ENCODE measurements around the gene SRM.
"Not testable (repeated sequence)": the region's sequence is repeated elsewhere in the genome, so short reads cannot be mapped to it uniquely, and the experiment has no call there.

SRM gene

DNA sequence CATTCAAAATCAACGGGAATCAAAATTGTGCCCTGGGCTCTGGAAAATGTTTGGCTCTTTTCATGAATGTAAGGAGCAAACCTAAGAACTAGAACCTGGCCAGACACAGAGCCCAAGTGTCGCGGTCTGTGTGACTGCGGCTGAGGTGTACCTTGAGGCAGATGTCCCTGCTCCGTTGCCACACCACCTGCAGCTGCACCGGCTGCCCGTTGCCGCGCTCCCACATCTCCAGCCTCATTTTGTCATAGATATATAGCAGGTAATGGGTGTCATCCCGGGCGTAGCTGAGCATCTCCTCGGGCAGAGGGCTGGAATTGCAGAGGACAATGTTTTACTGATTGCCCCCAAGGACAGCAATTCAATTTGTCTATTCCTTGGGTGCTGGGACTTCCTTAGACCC lies 21.1 kb upstream of the SRM start:
- Histone ChIP-seq H3K4me3 (ENCODE audit: low read length) (no peak overlapping the region), H3K36me3 (ENCODE audit: insufficient read depth, low read length) (peaks cover 66% of the 10 kb centered on the region), H3K9me3 (ENCODE audit: insufficient read depth, low read depth, low read length) (no peaks in the 10 kb centered on the region), H3K27me3 (ENCODE audit: insufficient read depth, low read length) (no peaks in the 10 kb centered on the region), H3K9ac (ENCODE audit: low read depth, low read length) (no peak overlapping the region), H3K27ac (ENCODE audit: low read depth, low read length) (no peak overlapping the region), H3K4me1 (ENCODE audit: insufficient read depth, low read length) (no peaks in the 10 kb centered on the region)
- 94% methylated on average over 12 of the region's 12 CpGs for WGBS

DNA sequence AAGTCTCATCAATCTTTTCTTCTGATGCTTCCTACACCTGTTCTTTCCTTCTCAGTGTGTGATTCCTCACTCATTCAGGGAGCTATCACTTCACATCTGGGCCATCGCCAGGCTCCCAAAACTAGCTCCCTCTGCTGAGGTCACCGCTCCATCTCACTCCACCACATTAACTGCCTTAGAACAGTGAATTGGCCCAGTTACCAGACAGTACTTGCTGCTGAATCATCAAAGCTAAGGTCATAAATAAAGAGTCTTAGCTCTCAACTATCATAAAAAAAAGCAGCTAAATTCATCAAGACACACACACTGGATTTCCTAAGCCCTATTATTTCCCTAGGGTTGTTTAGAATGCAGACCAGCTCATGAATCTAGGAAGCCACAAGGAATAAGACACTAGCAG lies 18.8 kb upstream of the SRM start:
- peaks cover 87% of the 10 kb centered on the region for H3K36me3 ChIP-seq (ENCODE audit: insufficient read depth, low read length)
- no peaks in the 10 kb centered on the region for H3K4me1 ChIP-seq (ENCODE audit: insufficient read depth, low read length)
- no peak overlapping the region for H3K27ac ChIP-seq (ENCODE audit: low read depth, low read length)
- no peak overlapping the region for H3K4me3 ChIP-seq (ENCODE audit: low read length)
- H3K9ac ChIP-seq (ENCODE audit: low read depth, low read length): no peak overlapping the region
- no peaks in the 10 kb centered on the region for H3K27me3 ChIP-seq (ENCODE audit: insufficient read depth, low read length)
- H3K9me3 ChIP-seq (ENCODE audit: insufficient read depth, low read depth, low read length): no peaks in the 10 kb centered on the region
- 94% methylated on average over 2 of the region's 2 CpGs for WGBS

DNA sequence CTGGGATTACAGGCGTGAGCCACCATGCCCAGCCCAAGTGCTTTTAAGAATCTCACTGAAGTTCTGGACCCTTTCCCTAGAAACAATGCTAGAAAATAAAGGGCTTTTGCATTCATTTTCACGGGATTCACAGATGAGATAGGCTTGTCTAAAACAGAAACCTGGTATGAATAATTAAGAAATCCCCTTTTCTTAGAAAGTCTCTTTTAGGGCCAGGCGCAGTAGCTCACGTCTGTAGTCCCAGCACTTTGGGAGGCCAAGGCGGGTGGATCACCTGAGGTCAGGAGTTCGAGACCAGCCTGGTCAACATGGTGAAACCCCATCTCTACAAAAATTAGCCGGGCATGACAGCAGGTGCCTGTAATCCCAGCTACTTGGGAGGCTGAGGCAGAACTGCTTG lies 13.6 kb upstream of the SRM start:
- not testable (repeated sequence) for H3K4me1 ChIP-seq (ENCODE audit: insufficient read depth, low read length); H3K27ac ChIP-seq (ENCODE audit: low read depth, low read length); H3K9me3 ChIP-seq (ENCODE audit: insufficient read depth, low read depth, low read length); H3K9ac ChIP-seq (ENCODE audit: low read depth, low read length); H3K27me3 ChIP-seq (ENCODE audit: insufficient read depth, low read length); H3K4me3 ChIP-seq (ENCODE audit: low read length)
- peaks cover 95% of the 10 kb centered on the region for H3K36me3 ChIP-seq (ENCODE audit: insufficient read depth, low read length)
- 95% methylated on average over 7 of the region's 7 CpGs for WGBS

DNA sequence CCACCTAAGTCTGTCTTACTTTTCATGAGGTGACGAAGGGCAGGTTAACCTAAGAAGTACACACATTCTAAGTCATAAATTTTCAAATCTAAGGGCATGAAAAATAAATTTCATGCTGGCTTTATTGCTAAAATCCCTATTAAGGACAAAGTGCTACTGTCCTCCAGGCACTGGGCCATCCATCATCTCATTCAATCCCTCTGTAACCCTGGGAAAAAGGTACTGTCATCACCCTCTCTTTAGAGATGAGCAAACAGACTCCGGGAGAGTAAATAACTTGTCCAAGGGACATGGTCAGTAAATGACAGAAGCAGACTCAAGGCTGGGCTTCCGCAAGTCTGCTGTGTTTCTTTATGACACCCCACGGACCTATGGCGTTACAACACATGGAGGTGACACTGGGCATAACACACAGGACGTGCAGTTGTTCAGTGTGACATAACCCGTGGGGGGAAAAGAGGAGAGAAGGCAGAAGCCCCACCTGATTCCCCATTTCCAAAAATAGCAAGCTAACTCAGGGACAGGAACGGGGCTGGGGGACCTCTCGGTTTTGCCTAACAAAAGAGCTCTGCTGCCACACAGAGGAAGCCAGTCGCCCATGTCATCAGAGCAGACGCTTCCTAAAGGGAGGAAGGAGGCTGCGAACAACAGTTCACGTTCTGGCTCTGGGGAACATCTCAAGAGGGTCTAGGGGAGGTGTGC lies 12.5 kb upstream of the SRM start:
- Histone ChIP-seq H3K9me3 (ENCODE audit: insufficient read depth, low read depth, low read length) (no peaks in the 10 kb centered on the region), H3K4me1 (ENCODE audit: insufficient read depth, low read length) (no peaks in the 10 kb centered on the region), H3K36me3 (ENCODE audit: insufficient read depth, low read length) (peaks cover 97% of the 10 kb centered on the region), H3K27me3 (ENCODE audit: insufficient read depth, low read length) (no peaks in the 10 kb centered on the region), H3K9ac (ENCODE audit: low read depth, low read length) (no peak overlapping the region), H3K4me3 (ENCODE audit: low read length) (no peak overlapping the region), H3K27ac (ENCODE audit: low read depth, low read length) (no peak overlapping the region)
- 77% methylated on average over 13 of the region's 13 CpGs for WGBS

DNA sequence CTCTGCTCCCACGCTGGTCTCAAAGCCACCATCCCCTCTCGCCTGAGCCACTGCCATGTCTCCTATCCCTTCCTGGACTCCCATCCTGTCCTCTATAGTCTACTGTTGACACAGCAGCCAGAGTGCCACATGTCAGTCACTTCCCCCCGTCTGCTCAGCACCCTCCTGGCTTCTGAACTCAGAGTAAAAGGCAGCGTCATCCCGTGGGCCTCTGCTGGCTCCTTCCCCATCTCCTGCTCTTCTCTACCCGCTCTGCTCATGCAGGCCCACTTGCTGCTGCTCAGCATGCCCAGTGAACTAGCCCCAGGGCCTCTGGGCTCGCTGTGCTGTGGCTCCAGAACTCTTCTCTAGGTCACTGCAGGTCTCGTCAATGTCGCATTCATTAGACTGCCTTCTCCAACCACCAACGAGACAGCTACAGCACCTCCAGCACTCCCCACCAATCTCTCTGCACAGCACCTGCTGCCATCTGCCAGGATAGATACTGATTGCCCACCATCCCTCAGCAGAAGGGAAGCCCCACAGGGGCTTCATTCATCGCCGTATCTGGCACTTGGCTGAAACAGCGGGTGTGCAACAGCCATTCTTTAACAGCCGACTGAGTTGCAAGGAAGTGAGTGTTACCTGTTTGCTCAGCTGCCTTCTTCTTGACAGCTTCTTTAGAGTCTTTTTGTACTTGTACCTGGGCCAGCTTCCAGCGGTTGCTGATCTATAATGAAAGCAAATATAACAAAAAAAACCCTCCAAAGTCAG lies 11.8 kb upstream of the SRM start:
- no peak overlapping the region for H3K27ac ChIP-seq (ENCODE audit: low read depth, low read length)

DNA sequence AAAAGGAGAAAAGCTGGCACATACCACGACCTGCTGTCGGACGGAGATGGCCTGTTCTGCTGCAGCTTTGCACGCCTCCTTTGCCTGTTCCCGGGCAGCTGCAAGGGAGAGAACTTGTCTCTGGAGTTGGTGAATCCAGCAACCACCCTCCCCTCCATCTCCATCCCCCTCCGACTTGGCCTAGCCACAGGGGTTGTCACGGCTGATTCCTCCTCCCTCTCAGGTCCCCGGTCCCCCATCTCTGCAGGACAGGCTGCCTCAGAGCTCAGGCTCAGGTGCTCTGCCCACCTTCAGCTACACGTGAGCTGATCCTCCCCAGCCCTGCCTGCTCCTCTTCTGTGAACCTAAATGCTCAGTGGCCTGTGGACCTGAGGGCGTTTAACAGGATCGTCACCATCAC lies 11.1 kb upstream of the SRM start:
- H3K27ac ChIP-seq (ENCODE audit: low read depth, low read length): no peak overlapping the region
- WGBS: 95% methylated on average over 11 of the region's 11 CpGs
- H3K4me3 ChIP-seq (ENCODE audit: low read length): no peak overlapping the region
- H3K27me3 ChIP-seq (ENCODE audit: insufficient read depth, low read length): no peaks in the 10 kb centered on the region
- peaks cover 94% of the 10 kb centered on the region for H3K36me3 ChIP-seq (ENCODE audit: insufficient read depth, low read length)
- no peaks in the 10 kb centered on the region for H3K9me3 ChIP-seq (ENCODE audit: insufficient read depth, low read depth, low read length)
- H3K9ac ChIP-seq (ENCODE audit: low read depth, low read length): no peak overlapping the region
- H3K4me1 ChIP-seq (ENCODE audit: insufficient read depth, low read length): no peaks in the 10 kb centered on the region

More for the DNA sequence above, 11.8 kb upstream of the SRM start:
- no peaks in the 10 kb centered on the region for H3K4me1 ChIP-seq (ENCODE audit: insufficient read depth, low read length)
- H3K27me3 ChIP-seq (ENCODE audit: insufficient read depth, low read length): no peaks in the 10 kb centered on the region
- H3K4me3 ChIP-seq (ENCODE audit: low read length): no peak overlapping the region
- 92% methylated on average over 15 of the region's 15 CpGs for WGBS
- H3K36me3 ChIP-seq (ENCODE audit: insufficient read depth, low read length): peaks cover 94% of the 10 kb centered on the region
- H3K9ac ChIP-seq (ENCODE audit: low read depth, low read length): no peak overlapping the region
- no peaks in the 10 kb centered on the region for H3K9me3 ChIP-seq (ENCODE audit: insufficient read depth, low read depth, low read length)

DNA sequence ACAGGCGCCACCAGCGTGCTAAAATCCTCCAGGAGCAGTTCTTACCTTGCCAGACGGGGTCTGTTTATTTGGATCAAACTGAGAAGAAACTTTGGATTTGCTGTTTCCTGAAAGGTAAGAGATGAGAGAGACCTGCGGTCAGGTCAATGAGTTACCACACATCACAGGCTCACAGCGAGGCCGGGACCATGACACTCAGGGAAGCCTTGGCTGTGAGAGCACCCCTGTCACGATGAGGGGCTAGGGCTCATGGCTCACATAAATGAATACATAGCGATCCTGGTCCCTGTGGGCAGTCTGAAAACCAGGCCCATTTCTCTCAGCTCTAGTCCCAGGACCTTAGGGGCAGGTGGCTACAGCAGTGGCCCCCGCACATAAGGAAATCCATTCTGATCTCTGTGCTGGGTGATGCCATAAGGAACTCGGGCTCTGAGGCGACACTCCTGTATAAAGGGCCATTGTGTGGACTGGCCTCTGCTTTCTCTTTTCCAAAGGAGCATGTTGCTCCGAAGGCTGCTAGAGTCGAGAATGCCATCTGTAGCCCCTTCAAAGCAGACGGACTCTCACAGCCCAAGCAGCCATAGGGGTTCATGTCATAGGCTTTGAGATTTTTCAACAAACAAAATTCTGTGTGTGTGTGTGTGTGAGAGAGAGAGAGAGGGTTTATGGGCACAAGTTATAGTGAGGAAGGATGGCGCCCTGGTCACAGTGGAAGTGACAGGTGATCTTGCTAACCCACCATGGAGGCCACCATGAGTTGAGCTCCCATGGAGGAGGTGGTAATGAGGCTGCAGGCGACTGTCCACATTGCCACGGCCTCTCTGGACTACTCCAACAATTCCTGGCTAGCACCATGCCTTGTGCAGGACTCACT lies 9.0 kb upstream of the SRM start:
- 95% methylated on average over 17 of the region's 17 CpGs for WGBS
- H3K9me3 ChIP-seq (ENCODE audit: insufficient read depth, low read depth, low read length): no peaks in the 10 kb centered on the region
- H3K9ac ChIP-seq (ENCODE audit: low read depth, low read length): no peak overlapping the region
- no peaks in the 10 kb centered on the region for H3K27me3 ChIP-seq (ENCODE audit: insufficient read depth, low read length)
- H3K36me3 ChIP-seq (ENCODE audit: insufficient read depth, low read length): peaks cover 90% of the 10 kb centered on the region
- H3K4me3 ChIP-seq (ENCODE audit: low read length): no peak overlapping the region
- no peaks in the 10 kb centered on the region for H3K4me1 ChIP-seq (ENCODE audit: insufficient read depth, low read length)
- no peak overlapping the region for H3K27ac ChIP-seq (ENCODE audit: low read depth, low read length)

DNA sequence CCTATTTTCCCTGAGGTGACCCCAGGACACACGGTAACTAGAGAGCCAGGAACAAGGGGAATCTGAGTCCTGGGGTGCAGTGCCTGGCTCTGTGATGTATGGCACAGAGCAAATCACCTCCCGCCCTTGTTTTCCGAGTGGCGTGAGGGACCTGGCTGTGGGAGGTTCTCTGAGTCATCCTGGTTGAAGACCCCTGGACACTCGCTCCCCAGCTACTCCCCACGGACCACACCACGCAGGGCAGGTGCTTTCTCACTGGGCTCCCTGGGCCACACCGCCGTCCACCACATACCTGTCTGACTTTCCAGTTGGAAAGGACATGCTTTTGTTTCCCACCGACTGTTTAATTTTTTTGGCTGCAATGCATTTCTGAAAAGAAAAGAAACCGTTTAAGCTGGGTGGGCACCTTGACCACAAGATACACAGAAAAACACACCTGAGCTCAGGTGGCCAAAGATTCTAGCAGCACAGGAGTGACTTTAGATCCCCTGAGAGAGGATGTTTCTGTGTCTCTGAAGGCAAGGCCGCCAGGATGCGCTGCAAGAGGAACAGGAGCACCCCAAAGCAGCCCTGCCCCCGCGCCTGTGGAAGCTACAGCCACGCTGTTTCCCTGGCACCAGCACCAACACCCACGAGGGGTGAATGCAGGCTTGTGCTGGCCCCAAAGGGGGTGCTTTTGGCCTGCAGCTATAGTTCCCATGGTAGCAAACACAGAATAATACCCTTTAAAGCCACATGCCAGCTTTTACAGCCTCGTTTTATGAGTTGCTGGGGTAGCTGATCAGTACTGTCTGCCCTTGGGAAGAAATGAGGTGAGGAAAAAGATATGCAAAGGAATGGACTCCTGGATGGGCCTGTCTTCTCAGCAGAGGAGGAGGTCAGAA lies 8.1 kb upstream of the SRM start:
- Histone ChIP-seq H3K27me3 (ENCODE audit: insufficient read depth, low read length) (no peaks in the 10 kb centered on the region), H3K4me1 (ENCODE audit: insufficient read depth, low read length) (no peaks in the 10 kb centered on the region), H3K4me3 (ENCODE audit: low read length) (no peak overlapping the region), H3K27ac (ENCODE audit: low read depth, low read length) (no peak overlapping the region), H3K9me3 (ENCODE audit: insufficient read depth, low read depth, low read length) (no peaks in the 10 kb centered on the region), H3K9ac (ENCODE audit: low read depth, low read length) (no peak overlapping the region), H3K36me3 (ENCODE audit: insufficient read depth, low read length) (peaks cover 87% of the 10 kb centered on the region)
- 94% methylated on average over 18 of the region's 18 CpGs for WGBS

DNA sequence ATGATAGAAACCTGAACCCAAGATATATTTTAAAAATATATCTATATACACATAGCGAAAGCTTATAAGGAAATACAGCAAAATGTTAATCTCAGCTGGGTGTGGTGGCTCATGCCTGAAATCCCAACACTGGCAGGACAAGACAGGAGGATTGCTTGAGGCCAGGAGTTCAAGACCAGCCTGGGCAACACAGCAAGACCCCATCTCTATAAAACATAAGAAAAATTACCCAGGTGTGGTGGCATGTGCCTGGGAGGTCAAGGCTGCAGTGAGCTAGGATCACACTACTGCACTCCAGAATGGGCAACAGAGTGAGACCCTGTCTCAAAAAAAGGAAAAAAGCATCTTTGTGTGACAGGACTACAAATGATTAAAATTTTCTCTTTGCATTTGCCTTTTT lies 6.0 kb upstream of the SRM start:
- Histone ChIP-seq H3K9ac (ENCODE audit: low read depth, low read length) (no peak overlapping the region), H3K27me3 (ENCODE audit: insufficient read depth, low read length) (no peaks in the 10 kb centered on the region), H3K27ac (ENCODE audit: low read depth, low read length) (no peak overlapping the region), H3K36me3 (ENCODE audit: insufficient read depth, low read length) (peaks cover 69% of the 10 kb centered on the region), H3K9me3 (ENCODE audit: insufficient read depth, low read depth, low read length) (no peaks in the 10 kb centered on the region), H3K4me1 (ENCODE audit: insufficient read depth, low read length) (no peaks in the 10 kb centered on the region), H3K4me3 (ENCODE audit: low read length) (no peak overlapping the region)
- WGBS: 100% methylated on average over 1 of the region's 1 CpG

DNA sequence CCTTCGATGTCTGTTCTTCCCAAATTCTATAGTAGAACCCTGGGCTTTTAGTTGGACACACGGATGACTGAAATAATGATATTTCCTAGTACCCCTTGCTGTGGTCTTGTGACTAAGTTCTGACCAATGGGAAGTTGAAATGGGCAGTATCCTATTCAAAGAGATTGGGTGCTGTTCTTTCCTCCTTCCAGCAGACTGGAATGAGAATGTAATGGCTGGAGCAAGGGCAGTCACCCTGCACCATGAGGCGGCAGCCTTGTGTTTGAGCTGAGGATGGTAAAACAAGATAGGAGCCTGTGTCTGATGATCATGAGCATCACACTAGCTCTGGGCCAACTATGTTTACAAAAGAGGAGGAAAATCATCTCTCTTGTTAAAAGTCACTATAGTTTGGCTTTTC lies 5.1 kb upstream of the SRM start:
- H3K27me3 ChIP-seq (ENCODE audit: insufficient read depth, low read length): no peaks in the 10 kb centered on the region
- no peak overlapping the region for H3K9ac ChIP-seq (ENCODE audit: low read depth, low read length)
- no peak overlapping the region for H3K27ac ChIP-seq (ENCODE audit: low read depth, low read length)
- no peaks in the 10 kb centered on the region for H3K9me3 ChIP-seq (ENCODE audit: insufficient read depth, low read depth, low read length)
- no peak overlapping the region for H3K4me3 ChIP-seq (ENCODE audit: low read length)
- no peaks in the 10 kb centered on the region for H3K4me1 ChIP-seq (ENCODE audit: insufficient read depth, low read length)
- WGBS: 93% methylated on average over 3 of the region's 3 CpGs
- peaks cover 60% of the 10 kb centered on the region for H3K36me3 ChIP-seq (ENCODE audit: insufficient read depth, low read length)

Measured in HUES64 (cell line).